HG03520 (cell line): ENCODE data around the gene ARID5B.
"Not testable (repeated sequence)": the region's sequence is repeated elsewhere in the genome, so short reads cannot be mapped to it uniquely, and the experiment has no call there.

Experiments
- ATAC-seq: cut with Tn5 transposase; IDR thresholded peaks from one replicate; pipeline ENCODE4 v1.9.1; 2021; ENCODE audit warnings: mild to moderate bottlenecking, moderate library complexity; ENCODE audit not compliant: unreplicated experiment

The ARID5B gene

GRCh38 chr10:61900829-61901792 is at the start of gene ARID5B:
Gene ARID5B, plus strand, starts transcription at chr10:61901699. Its CDS starts 11 bp downstream, at chr10:61901710.
- no peak for ATAC-seq

- no peak for ATAC-seq
Measured at GRCh38 chr10:61852261-61852660, 49.2 kb upstream of the ARID5B start.

- no peak for ATAC-seq
Measured at GRCh38 chr10:61855771-61856170, 45.7 kb upstream of the ARID5B start.

GRCh38 chr10:61857746-61858145 is 43.8 kb upstream of the ARID5B start:
- ATAC-seq = no peak

GRCh38 chr10:61859786-61860185 is 41.7 kb upstream of the ARID5B start:
- ATAC-seq = no peak

GRCh38 chr10:61860964-61861758 is 40.3 kb upstream of the ARID5B start:
- no peak for ATAC-seq

GRCh38 chr10:61863981-61864380 is 37.5 kb upstream of the ARID5B start:
- no peak for ATAC-seq

GRCh38 chr10:61866700-61867368 is 34.7 kb upstream of the ARID5B start:
- no peak for ATAC-seq

- ATAC-seq = not testable (repeated sequence)
Measured at GRCh38 chr10:61867374-61867773, 34.1 kb upstream of the ARID5B start.

GRCh38 chr10:61867817-61868216 is 33.7 kb upstream of the ARID5B start:
- ATAC-seq = not testable (repeated sequence)

- ATAC-seq = no peak
Measured at GRCh38 chr10:61869041-61869675, 32.3 kb upstream of the ARID5B start.

- ATAC-seq = no peak
Measured at GRCh38 chr10:61869774-61870525, 31.5 kb upstream of the ARID5B start.

- no peak for ATAC-seq
Measured at GRCh38 chr10:61870526-61870895, 31.0 kb upstream of the ARID5B start.

- no peak for ATAC-seq
Measured at GRCh38 chr10:61871487-61871886, 30.0 kb upstream of the ARID5B start.

- no peak for ATAC-seq
Measured at GRCh38 chr10:61877887-61878739, 23.4 kb upstream of the ARID5B start.

GRCh38 chr10:61878740-61879068 is 22.8 kb upstream of the ARID5B start:
- no peak for ATAC-seq

- no peak for ATAC-seq
Measured at GRCh38 chr10:61882621-61883370, 18.7 kb upstream of the ARID5B start.

GRCh38 chr10:61883371-61884025 is 18.0 kb upstream of the ARID5B start:
- no peak for ATAC-seq
